ENCODE results near the gene SMTN. TPM values are rescaled to one million over a fixed set of nuclear protein-coding genes. Genes with fewer than 3 reads are reported as not detected.

Gene SMTN
- total RNA-seq, 1 donor from 2014 or later, result 27.0 TPM

DNA sequence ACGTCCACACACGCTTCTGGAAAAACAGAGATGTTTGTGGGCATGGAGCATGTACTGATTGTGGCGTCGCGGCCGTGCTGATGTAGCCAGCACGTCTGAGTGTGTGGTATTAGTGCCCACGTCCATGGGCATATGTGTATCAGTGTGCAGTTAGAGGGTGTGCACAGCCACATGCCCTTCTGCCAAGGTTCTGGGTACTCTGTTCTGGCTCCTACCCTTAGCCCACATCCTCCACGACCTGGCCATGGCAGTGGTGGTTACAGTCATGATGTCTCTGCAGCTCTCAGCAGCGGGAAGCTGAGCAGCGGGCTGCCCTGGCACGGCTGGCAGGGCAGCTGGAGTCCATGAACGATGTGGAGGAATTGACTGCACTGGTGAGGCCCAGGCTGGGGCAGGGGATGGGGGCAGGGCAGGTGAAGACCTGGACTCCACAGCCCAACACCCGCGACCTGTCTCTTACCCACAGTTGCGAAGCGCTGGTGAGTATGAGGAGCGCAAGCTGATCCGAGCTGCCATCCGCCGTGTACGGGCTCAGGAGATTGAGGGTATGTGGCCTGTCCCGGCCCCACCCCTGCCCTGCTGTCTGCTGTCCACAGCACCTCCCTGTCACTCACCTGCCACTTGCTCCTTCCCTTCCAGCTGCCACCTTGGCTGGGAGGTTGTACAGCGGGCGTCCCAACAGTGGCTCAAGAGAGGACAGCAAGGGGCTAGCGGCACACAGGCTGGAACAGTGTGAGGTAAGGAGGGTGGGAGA, 7.3 kb downstream of the SMTN start:
- Mint-ChIP-seq H3K36me3 (ENCODE audit: low read depth) (no peaks in the 10 kb centered on the region), H3K4me1 (ENCODE audit: low read depth) (peaks cover 9% of the 10 kb centered on the region), H3K9me3 (no peaks in the 10 kb centered on the region), H3K4me3 (ENCODE audit: low read depth) (no peak overlapping the region), H3K27me3 (ENCODE audit: low read depth) (no peaks in the 10 kb centered on the region), H3K27ac (no peak overlapping the region)
- no peak for DNase-seq (ENCODE audit: low spot score)
- intact Hi-C loops (cut with micrococcal nuclease), result loop anchor here (5.0 to 10.0 kb wide), 2 partner anchors 126 to 204 kb away; partner anchors contain the start of genes LIMK2 and PIK3IP1

DNA sequence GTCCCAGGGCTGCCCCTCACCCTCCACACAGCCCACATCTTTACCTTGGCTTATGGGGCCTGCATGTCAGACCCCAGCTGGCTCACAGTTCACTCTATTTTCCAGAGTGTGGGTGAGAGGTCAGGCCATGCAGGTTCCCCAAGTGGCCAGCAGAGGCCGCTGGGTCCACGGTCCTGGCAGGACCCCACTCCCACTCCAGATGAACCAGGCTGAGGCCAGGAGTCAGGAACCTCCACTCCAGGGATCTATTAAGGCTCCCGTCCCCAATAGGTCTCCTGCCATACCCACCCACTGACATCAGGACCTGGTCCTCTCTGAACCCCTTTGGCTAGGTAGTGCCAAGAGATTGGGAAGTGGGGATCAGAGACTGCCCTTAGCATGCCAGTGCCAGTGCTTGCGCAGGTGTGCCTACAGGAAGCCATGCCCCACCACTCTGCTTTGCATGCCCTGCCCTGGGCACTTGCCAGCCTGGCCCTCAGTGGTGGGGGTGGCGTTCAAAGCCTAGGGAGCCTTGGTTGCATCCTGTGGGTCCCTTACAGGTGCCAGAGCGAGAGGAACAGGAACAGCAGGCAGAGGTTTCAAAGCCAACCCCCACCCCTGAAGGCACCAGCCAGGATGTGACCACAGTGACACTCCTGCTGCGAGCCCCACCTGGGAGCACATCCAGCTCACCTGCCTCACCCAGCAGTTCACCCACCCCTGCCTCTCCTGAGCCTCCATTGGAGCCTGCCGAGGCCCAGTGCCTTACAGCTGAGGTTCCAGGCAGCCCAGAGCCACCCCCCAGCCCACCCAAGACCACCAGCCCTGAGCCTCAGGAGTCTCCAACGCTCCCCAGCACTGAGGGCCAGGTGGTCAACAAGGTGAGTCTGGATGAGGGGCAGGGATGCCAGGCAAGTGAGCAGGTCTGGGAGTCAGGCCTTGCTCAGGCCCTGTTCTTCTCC, 8.3 kb downstream of the SMTN start:
- no peak for DNase-seq (ENCODE audit: low spot score)
- no peak overlapping the region for H3K4me3 Mint-ChIP-seq (ENCODE audit: low read depth)
- no peaks in the 10 kb centered on the region for H3K9me3 Mint-ChIP-seq
- intact Hi-C loops (cut with micrococcal nuclease), result loop anchor here (5.0 to 10.0 kb wide), 2 partner anchors 125 to 203 kb away; partner anchors contain the start of genes LIMK2 and PIK3IP1
- H3K4me1 Mint-ChIP-seq (ENCODE audit: low read depth), result peaks cover 4% of the 10 kb centered on the region
- no peaks in the 10 kb centered on the region for H3K27me3 Mint-ChIP-seq (ENCODE audit: low read depth)
- no peak overlapping the region for H3K27ac Mint-ChIP-seq
- H3K36me3 Mint-ChIP-seq (ENCODE audit: low read depth), result no peaks in the 10 kb centered on the region

DNA sequence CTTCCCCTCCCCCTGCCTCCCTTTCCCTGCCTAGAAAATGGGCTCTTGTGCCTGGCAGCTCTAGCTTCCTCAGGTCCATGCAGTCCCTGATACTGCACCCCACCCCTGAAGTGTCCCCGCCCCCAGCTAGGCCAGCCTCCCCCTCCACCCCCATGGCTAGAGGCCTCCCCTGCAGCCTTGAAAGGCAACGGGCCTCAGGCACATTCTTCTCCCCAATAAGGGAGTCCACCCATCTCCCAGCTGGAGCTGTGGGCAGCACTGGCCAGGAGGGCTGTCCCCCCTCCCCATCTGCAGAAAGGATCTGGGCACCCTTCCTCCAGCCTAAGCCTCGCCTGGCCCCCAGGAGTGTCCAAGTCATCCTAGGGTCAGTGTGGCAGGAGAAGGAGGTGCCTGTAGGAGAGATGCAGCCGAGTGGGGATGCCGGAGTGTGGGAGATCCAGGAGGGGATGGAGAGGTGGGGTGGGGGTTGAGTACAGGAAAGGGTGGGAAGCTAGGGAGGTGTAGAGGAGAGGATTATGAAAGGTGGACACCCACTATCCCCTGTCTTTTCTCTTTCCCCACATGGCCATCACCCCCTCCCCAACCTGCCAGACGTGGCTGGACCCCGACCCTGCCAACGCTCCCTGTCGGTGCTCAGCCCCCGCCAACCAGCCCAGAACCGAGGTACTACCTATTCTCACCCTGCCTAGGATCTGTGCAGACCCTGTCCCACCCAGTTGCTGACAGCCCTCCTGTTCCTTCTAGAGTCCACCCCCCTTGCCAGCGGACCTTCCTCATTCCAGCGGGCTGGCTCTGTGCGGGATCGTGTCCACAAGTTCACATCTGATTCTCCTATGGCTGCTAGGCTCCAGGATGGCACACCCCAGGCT, 9.3 kb downstream of the SMTN start:
- Mint-ChIP-seq H3K27ac (no peak overlapping the region), H3K9me3 (no peaks in the 10 kb centered on the region), H3K36me3 (ENCODE audit: low read depth) (no peaks in the 10 kb centered on the region), H3K4me1 (ENCODE audit: low read depth) (peaks cover 1% of the 10 kb centered on the region), H3K27me3 (ENCODE audit: low read depth) (no peaks in the 10 kb centered on the region), H3K4me3 (ENCODE audit: low read depth) (no peak overlapping the region)
- intact Hi-C loops (cut with micrococcal nuclease), result no loop called here
- DNase-seq (ENCODE audit: low spot score), result no peak

DNA sequence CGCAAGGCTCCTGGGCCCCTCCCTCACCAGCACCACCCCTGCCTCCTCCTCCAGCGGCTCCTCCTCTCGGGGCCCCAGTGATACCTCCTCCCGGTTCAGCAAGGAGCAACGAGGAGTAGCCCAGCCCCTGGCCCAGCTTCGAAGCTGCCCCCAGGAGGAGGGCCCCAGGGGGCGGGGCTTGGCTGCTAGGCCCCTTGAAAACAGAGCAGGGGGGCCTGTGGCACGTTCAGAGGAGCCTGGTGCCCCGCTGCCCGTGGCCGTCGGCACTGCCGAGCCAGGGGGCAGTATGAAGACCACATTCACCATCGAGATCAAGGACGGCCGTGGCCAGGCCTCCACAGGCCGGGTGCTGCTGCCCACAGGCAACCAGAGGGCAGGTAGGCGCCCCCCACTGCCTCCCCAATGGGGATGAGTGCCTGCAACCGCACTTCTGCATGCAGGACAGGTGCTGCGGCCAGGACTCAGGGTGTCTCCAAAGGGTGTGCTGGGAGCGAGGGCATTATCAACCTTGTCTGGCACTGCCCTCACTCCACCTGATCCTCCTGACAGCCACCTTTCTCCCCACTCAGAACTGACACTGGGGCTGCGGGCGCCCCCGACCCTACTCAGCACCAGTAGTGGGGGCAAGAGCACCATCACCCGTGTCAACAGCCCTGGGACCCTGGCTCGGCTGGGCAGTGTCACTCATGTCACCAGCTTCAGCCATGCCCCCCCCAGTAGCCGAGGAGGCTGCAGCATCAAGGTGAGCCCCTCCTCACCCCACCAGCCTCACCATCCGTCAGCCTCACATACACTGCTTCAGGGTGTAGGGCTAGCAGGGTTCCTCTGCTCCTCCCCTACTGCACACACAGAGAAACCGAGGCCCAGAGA, 10.2 kb downstream of the SMTN start:
- Mint-ChIP-seq H3K4me1 (ENCODE audit: low read depth) (no peaks in the 10 kb centered on the region), H3K27me3 (ENCODE audit: low read depth) (no peaks in the 10 kb centered on the region), H3K9me3 (no peaks in the 10 kb centered on the region), H3K4me3 (ENCODE audit: low read depth) (no peak overlapping the region), H3K36me3 (ENCODE audit: low read depth) (no peaks in the 10 kb centered on the region), H3K27ac (no peak overlapping the region)
- no peak for DNase-seq (ENCODE audit: low spot score)
- intact Hi-C loops (cut with micrococcal nuclease), result no loop called here

DNA sequence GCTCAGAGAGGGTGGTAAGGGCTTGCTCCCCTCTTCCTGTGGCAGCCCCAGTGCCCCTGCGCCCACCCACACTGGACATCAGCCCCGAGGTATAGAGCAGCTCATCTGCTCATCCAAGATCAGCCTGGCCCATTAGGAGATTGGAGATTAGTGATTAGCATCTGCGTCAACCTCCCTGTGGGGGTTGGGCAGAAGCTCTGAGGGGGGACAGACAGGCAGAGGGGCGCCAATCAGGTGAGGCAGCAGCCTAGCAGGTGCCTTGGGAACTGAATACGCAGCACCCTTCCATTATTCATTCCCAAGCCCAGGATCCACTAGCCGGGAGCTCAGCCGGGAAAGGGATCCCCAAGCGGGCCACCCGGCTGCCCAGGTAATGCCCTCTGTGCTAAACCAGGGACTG, 11.0 kb downstream of the SMTN start:
- no peaks in the 10 kb centered on the region for H3K27me3 Mint-ChIP-seq (ENCODE audit: low read depth)
- no peak for DNase-seq (ENCODE audit: low spot score)
- no peak overlapping the region for H3K27ac Mint-ChIP-seq
- no peaks in the 10 kb centered on the region for H3K4me1 Mint-ChIP-seq (ENCODE audit: low read depth)
- H3K36me3 Mint-ChIP-seq (ENCODE audit: low read depth), result peaks cover 4% of the 10 kb centered on the region
- intact Hi-C loops (cut with micrococcal nuclease), result no loop called here
- no peaks in the 10 kb centered on the region for H3K9me3 Mint-ChIP-seq
- H3K4me3 Mint-ChIP-seq (ENCODE audit: low read depth), result no peak overlapping the region

DNA sequence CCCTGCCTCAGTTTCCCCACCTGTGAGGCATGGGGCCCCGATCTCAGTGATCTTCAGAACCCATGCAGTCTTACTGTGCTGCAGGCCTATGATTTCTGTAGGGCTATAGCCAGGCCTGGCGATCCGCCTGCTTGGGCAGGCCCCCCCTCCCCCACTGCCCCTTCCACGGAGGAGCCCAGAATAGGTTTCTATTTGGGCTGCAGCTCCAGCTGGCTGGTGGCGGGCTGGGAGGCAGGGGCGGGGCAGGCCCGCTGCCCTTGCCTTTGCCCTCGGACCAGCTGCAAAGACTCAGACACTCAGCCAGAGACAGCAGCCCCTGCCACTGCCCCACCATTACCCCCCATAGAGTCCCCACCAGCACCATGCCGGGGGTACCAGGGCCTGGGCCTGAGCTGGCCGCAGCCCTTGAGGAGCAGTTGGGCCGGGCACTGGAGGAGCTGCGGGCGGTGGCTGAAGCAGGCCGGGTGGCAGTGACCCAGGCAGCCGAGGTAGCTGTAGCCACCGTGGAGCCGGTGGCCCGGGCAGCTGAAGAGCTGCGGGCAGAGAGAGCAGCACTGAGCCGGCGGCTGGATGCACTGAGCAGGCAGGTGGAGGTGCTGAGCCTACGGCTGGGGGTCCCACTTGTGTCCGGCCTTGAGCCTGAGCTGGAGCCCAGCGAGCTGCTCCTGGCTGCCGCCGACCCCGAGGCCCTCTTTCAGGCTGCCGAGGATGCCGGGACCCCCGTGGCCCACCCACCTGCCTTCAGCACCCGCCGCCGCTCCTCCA, 12.2 kb downstream of the SMTN start:
- H3K9me3 Mint-ChIP-seq, result no peaks in the 10 kb centered on the region
- H3K4me3 Mint-ChIP-seq (ENCODE audit: low read depth), result no peak overlapping the region
- H3K27me3 Mint-ChIP-seq (ENCODE audit: low read depth), result no peaks in the 10 kb centered on the region
- peaks cover 4% of the 10 kb centered on the region for H3K36me3 Mint-ChIP-seq (ENCODE audit: low read depth)
- no peak for DNase-seq (ENCODE audit: low spot score)
- H3K27ac Mint-ChIP-seq, result no peak overlapping the region
- intact Hi-C loops (cut with micrococcal nuclease), result no loop called here
- H3K4me1 Mint-ChIP-seq (ENCODE audit: low read depth), result no peaks in the 10 kb centered on the region

DNA sequence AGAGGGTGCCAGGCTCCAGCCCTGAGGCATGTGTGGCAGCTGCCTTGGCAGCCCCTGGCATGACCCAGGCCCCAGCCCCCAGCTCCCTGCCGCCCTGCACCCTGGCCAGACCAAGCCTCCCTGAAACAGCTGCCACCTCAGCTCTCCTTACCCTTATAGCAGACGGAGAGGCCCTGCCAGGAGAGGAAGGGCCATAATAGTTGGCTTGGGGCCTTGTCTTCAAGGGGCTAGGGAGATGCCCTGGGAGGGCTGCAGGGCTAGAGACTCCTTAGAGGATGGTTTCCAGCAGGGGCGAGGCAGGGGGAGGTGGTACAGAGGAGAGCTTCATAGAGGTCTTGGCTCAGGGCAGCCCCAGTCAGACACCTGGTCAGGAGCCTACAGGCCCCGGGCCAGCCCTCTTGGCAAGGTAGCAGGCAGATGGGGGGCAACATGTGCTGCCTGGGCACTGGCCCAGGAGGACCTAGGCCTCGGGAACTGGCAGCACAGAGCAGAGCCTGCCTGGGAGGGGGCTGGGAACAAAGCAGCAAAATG, 13.0 kb downstream of the SMTN start:
- no peak overlapping the region for H3K4me3 Mint-ChIP-seq (ENCODE audit: low read depth)

DNA sequence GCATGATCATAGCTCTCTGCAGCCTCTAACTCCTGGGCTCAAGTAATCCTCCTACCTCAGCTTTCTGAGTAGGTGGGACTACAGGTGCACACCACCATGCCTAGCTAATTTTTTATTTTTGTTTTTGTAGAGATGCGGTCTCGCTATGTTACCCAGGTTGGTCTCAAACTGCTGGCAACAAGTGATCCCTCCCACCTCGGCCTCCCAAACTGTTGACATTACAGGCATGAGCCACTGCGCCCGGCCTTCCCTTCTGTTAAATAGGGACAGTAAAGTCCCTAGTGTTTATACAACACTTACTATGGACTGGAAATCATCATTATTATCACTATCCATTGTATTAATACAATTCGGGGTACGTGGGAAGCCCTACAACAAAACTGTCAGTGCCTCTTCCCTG, 13.6 kb downstream of the SMTN start:
- Mint-ChIP-seq H3K4me1 (ENCODE audit: low read depth) (no peaks in the 10 kb centered on the region), H3K4me3 (ENCODE audit: low read depth) (no peak overlapping the region), H3K27ac (no peak overlapping the region), H3K9me3 (no peaks in the 10 kb centered on the region), H3K27me3 (ENCODE audit: low read depth) (no peaks in the 10 kb centered on the region), H3K36me3 (ENCODE audit: low read depth) (peaks cover 7% of the 10 kb centered on the region)
- no peak for DNase-seq (ENCODE audit: low spot score)
- intact Hi-C loops (cut with micrococcal nuclease), result no loop called here

More for the DNA sequence above, 13.0 kb downstream of the SMTN start:
- no peaks in the 10 kb centered on the region for H3K27me3 Mint-ChIP-seq (ENCODE audit: low read depth)
- H3K9me3 Mint-ChIP-seq, result no peaks in the 10 kb centered on the region
- H3K36me3 Mint-ChIP-seq (ENCODE audit: low read depth), result peaks cover 7% of the 10 kb centered on the region
- intact Hi-C loops (cut with micrococcal nuclease), result no loop called here
- no peak for DNase-seq (ENCODE audit: low spot score)
- no peak overlapping the region for H3K27ac Mint-ChIP-seq
- no peaks in the 10 kb centered on the region for H3K4me1 Mint-ChIP-seq (ENCODE audit: low read depth)

DNA sequence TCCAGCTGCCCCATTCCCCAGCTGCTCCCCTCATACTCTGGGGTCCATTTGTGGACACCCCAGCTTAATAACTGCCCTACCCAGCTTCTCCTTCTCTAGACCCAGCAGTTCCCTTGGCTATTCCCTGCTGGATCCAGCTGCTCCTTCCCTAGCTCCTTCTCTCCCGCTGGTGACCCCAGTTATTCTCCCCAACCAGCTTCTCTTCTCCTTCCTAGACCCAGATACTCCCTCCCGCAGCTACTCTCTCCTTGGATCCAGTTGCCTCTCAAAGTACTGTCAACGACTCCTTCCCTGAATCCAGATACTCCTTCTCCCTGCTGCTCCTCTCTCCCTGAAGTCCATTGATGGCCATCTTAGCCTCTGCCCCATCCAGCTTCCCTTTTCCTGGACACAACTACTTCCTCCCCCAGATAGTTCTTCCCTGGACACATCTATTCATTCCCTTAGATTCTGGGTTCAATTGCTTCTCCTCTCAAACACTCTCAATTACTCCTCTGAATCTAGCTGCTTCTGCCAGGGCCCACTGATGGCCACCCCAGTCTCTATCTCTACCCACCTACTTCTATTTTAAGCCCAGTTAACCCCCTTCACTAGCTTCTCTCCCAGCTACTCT, 14.6 kb downstream of the SMTN start:
- H3K36me3 Mint-ChIP-seq (ENCODE audit: low read depth), result peaks cover 7% of the 10 kb centered on the region
- H3K9me3 Mint-ChIP-seq, result no peaks in the 10 kb centered on the region
- H3K27me3 Mint-ChIP-seq (ENCODE audit: low read depth), result no peaks in the 10 kb centered on the region
- H3K4me1 Mint-ChIP-seq (ENCODE audit: low read depth), result no peaks in the 10 kb centered on the region
- H3K27ac Mint-ChIP-seq, result no peak overlapping the region
- no peak overlapping the region for H3K4me3 Mint-ChIP-seq (ENCODE audit: low read depth)
- intact Hi-C loops (cut with micrococcal nuclease), result no loop called here
- DNase-seq (ENCODE audit: low spot score), result no peak

DNA sequence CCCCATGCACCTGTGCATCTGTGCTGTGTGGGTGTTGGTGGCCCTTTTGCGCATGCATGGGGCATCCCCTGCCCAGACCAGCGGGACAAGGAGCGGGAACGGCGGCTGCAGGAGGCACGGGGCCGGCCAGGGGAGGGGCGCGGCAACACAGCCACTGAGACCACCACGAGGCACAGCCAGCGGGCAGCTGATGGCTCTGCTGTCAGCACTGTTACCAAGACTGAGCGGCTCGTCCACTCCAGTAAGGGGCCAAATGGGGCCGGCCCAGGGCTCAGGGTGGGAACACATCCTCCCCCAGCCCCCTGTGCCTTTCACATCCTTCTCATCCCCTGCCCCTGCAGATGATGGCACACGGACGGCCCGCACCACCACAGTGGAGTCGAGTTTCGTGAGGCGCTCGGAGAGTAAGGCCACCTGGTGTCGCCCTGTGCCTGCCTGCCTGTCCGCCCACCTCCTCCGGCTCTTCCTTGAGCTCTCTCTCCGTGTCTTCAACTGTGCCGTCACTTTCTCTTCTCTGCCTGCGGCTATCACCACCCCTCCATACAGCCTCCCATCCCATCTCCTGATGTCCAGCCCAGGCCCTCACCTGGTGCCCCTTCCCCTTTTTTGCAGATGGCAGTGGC, 15.7 kb downstream of the SMTN start:
- Mint-ChIP-seq H3K27me3 (ENCODE audit: low read depth) (no peaks in the 10 kb centered on the region), H3K4me3 (ENCODE audit: low read depth) (no peak overlapping the region), H3K36me3 (ENCODE audit: low read depth) (peaks cover 10% of the 10 kb centered on the region), H3K9me3 (no peaks in the 10 kb centered on the region), H3K4me1 (ENCODE audit: low read depth) (no peaks in the 10 kb centered on the region), H3K27ac (no peak overlapping the region)
- DNase-seq (ENCODE audit: low spot score), result no peak
- intact Hi-C loops (cut with micrococcal nuclease), result no loop called here
